GM12875 (cell line): ENCODE data around the gene C2orf68.
A peak's percentile ranks its signal among the peaks of the same experiment; 100 is the strongest.
"Not testable (repeated sequence)": the region's sequence is repeated elsewhere in the genome, so short reads cannot be mapped to it uniquely, and the experiment has no call there.

Experiments used
- H3K4me3 ChIP-seq: one replicate; pipeline ENCODE4 v1.5.1; 2011; ENCODE audit warnings: low read depth, low read length, control low read depth
- CTCF ChIP-seq: IDR thresholded peaks from 2 replicates; pipeline ENCODE4 v1.5.1; 2011; ENCODE audit warnings: low read depth, mild to moderate bottlenecking, control low read depth, inconsistent platforms, low read length, moderate library complexity, borderline replicate concordance; ENCODE audit not compliant: insufficient read depth

The C2orf68 gene

GRCh38 chr2:85611705-85612587 lies at the start of gene C2orf68:
Gene C2orf68 (minus strand): TSS chr2:85612066. CDS start chr2:85611984, 82 bp downstream.
- H3K4me3 ChIP-seq, result peak within 1 kb of the TSS; percentile 75
- TF ChIP-seq CTCF, result no peak

DNA sequence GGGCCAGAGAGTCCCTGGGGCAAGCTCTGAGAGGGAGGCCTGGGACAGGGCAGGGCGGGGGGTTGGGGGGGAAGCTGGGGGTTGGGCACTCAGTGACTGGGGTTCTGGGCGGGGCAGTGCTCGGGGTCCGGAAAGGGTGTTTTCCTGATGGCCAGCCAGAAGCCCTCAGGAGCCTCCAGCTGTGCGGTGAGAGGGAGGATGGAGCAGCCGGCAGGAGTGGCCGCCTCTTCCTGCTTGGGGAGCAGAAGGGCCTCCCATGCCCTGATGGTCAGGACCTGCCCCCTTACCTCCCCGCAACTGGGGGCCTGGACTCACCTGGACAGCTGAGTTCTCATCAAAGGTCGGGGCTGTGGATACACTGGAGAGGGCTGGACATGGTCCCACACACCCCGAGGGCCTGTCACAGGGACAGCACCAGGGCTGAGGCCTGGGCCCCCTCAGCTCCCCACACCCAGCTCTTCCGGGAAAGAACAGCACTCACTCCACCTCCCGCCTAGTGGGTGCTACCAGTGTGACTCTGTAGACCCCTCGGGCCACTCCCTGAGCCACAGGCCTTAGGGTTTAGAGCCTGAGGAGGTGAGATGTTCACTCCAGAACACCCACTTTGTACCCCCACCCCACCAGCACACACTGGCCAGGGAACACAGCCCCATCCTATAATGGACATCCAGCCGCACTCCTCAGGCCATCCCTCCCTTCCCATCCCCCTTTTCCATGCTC lies 49.4 kb upstream of the C2orf68 start:
- no peak overlapping the region for H3K4me3 ChIP-seq
- TF ChIP-seq CTCF, result no peak

- no peak overlapping the region for H3K4me3 ChIP-seq
- no peak for TF ChIP-seq CTCF
Observed at GRCh38 chr2:85660725-85661124, 48.9 kb upstream of the C2orf68 start.

DNA sequence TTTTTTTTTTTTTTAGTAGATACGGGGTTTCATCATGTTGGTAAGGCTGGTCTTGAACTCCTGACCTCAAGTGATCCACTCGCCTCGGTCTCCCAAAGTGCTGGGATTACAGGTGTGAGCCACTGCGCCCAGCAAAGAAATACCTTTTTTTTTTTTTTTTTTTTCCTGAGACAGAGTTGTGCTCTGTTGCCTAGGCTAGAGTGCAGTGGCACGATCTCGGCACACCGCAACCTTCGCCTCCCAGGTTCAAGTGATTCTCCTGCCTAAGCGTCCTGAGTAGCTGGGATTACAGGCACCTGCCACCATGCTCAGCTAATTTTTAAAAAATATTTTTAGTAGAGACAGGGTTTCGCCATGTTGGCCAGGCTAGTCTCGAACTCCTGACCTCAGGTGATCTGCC lies 48.4 kb upstream of the C2orf68 start:
- not testable (repeated sequence) for H3K4me3 ChIP-seq

- no peak for TF ChIP-seq CTCF
- no peak overlapping the region for H3K4me3 ChIP-seq
Observed at GRCh38 chr2:85659324-85659981, 47.6 kb upstream of the C2orf68 start.

DNA sequence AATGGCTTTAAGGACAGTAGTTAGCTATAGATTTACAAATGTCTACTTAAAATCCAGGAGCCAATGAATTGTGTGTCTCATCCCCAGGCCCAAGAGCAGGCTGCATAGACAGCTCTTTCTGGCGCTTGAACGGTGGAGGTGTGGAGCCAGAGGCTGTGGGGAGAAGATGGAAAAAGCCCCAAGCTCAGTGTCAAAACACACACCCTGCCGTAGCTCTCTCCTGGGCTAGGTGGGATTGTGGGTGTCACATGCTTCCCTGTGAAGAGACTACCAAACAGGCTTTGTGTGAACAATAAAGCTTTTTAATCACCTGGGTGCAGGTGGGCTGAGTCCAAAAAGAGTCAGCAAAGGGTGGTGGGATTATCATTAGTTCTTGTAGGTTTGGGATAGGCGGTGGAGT lies 45.5 kb upstream of the C2orf68 start:
- not testable (repeated sequence) for H3K4me3 ChIP-seq

GRCh38 chr2:85656468-85656867 lies 44.6 kb upstream of the C2orf68 start:
- no peak for TF ChIP-seq CTCF
- H3K4me3 ChIP-seq, result no peak overlapping the region
